ENCODE results near the gene HERC4. TPM values are rescaled to one million over a fixed set of nuclear protein-coding genes. Genes with fewer than 3 reads are reported as not detected.

HERC4 gene
- total RNA-seq, 3 donors from 2014 or later = 43.2 to 81.4 (median 66.2) TPM

DNA sequence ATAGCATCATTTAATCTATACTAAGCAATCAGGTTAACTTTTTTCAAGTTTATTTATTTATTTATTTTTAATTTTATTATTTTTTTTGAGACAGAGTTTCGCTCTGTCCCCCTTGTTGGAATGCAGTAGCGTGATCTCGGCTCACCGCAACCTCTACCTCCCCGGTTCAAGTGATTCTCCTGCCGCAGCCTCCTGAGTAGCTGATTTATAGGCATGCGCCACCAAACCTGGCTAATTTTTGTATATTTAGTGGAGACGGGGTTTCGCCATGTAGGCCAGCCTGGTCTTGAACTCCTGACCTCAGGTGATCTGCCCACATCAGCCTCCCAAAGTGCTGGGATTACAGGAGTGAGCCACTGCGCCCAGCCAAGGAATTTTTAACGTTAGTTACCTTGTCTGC lies 33.6 kb upstream of the HERC4 start:
- intact Hi-C loops (cut with DNase I; ENCODE audit: low total_unique reads) = no loop called here
- DNase-seq (ENCODE audit: low spot score in 2 of 2) = no peak
- H3K4me3 ChIP-seq = no peak overlapping the region
- H3K27me3 ChIP-seq = no peaks in the 10 kb centered on the region
- H3K27ac ChIP-seq = no peak overlapping the region
- no peaks in the 10 kb centered on the region for H3K4me1 ChIP-seq
- H3K36me3 ChIP-seq = no peaks in the 10 kb centered on the region
- TF ChIP-seq, protein P1, sequence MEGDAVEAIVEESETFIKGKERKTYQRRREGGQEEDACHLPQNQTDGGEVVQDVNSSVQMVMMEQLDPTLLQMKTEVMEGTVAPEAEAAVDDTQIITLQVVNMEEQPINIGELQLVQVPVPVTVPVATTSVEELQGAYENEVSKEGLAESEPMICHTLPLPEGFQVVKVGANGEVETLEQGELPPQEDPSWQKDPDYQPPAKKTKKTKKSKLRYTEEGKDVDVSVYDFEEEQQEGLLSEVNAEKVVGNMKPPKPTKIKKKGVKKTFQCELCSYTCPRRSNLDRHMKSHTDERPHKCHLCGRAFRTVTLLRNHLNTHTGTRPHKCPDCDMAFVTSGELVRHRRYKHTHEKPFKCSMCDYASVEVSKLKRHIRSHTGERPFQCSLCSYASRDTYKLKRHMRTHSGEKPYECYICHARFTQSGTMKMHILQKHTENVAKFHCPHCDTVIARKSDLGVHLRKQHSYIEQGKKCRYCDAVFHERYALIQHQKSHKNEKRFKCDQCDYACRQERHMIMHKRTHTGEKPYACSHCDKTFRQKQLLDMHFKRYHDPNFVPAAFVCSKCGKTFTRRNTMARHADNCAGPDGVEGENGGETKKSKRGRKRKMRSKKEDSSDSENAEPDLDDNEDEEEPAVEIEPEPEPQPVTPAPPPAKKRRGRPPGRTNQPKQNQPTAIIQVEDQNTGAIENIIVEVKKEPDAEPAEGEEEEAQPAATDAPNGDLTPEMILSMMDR (IDR thresholded peaks at IDR 0.05) = no peak
- no peaks in the 10 kb centered on the region for H3K9me3 ChIP-seq

DNA sequence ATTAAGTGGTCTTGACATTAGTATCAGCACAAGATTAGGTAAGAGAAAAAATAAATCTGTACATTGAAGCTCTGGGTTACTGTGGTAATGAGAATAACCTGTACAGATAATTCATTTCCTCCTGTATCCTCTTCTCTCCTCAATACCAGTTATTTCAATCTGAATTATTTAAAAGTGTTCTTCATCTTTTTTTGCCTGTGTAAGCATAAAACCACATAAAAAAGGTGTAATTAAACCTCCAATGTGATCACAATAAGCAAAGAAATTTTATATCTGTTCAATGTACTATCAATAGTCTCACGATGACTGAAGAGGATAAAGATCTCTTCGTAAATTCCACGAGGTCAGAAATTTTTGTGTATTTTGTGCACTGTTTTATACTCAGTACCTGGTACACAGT lies 33.0 kb upstream of the HERC4 start:
- Histone ChIP-seq H3K36me3 (no peaks in the 10 kb centered on the region), H3K4me1 (no peaks in the 10 kb centered on the region), H3K9me3 (no peaks in the 10 kb centered on the region), H3K4me3 (no peak overlapping the region), H3K27ac (no peak overlapping the region), H3K27me3 (no peaks in the 10 kb centered on the region)
- DNase-seq (ENCODE audit: low spot score in 2 of 2) = no peak
- intact Hi-C loops (cut with DNase I; ENCODE audit: low total_unique reads) = no loop called here
- TF ChIP-seq POLR2A (IDR thresholded peaks at IDR 0.05) (no peak), POLR2AphosphoS5 (IDR thresholded peaks at IDR 0.05) (no peak)
- TF ChIP-seq, protein P1 (IDR thresholded peaks at IDR 0.05) = no peak

DNA sequence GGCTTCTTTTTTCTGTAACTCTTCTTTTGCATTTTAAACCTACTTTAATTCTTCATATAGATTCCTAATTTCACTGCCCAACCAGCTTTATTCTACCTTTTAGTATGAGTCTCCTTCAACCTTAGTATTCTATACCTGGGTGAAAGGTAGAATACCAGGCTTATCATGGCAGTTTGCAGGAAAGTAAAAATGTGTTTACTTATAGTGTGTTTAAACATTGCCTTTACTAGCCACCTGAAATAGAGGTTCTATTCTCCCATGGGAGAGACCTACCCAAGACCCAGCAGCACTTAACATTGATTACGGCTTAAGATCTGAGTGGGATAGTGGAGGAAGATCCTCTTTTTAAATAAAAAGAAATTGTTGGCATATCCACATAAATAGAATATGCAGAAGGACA lies 32.6 kb upstream of the HERC4 start:
- no peak for DNase-seq (ENCODE audit: low spot score in 2 of 2)
- no peaks in the 10 kb centered on the region for H3K27me3 ChIP-seq
- H3K4me1 ChIP-seq = no peaks in the 10 kb centered on the region
- H3K27ac ChIP-seq = no peak overlapping the region
- intact Hi-C loops (cut with DNase I; ENCODE audit: low total_unique reads) = no loop called here
- TF ChIP-seq POLR2AphosphoS5 (IDR thresholded peaks at IDR 0.05) (no peak), POLR2A (IDR thresholded peaks at IDR 0.05) (no peak)
- TF ChIP-seq, protein P1 (IDR thresholded peaks at IDR 0.05) = no peak
- H3K36me3 ChIP-seq = no peaks in the 10 kb centered on the region
- no peaks in the 10 kb centered on the region for H3K9me3 ChIP-seq
- no peak overlapping the region for H3K4me3 ChIP-seq

DNA sequence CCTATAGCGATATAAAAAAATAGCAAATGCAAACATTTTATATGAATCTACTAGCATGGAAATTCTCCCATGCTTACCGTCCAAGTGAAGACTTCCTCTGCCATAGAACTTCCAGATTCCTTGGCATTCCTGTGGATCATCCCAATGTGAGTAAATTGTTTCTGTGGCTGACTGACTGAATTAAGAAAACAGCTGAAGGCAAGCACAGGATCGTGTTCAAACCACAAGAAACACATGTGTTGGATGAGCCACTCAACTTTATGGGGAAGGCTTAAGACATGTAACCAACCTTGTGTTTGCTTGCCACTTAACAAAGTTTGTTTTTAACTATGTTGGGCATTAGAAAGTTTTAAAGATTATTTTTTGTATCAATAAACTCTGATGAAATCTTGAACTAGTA lies 31.6 kb upstream of the HERC4 start:
- H3K27ac ChIP-seq = no peak overlapping the region
- intact Hi-C loops (cut with DNase I; ENCODE audit: low total_unique reads) = no loop called here
- no peaks in the 10 kb centered on the region for H3K36me3 ChIP-seq
- H3K4me1 ChIP-seq = no peaks in the 10 kb centered on the region
- no peak overlapping the region for H3K4me3 ChIP-seq
- no peaks in the 10 kb centered on the region for H3K27me3 ChIP-seq
- H3K9me3 ChIP-seq = no peaks in the 10 kb centered on the region
- DNase-seq (ENCODE audit: low spot score in 2 of 2) = no peak
- no peak for TF ChIP-seq POLR2A (IDR thresholded peaks at IDR 0.05)
- TF ChIP-seq, protein P1 (IDR thresholded peaks at IDR 0.05) = no peak
- TF ChIP-seq POLR2AphosphoS5 (IDR thresholded peaks at IDR 0.05) = no peak

DNA sequence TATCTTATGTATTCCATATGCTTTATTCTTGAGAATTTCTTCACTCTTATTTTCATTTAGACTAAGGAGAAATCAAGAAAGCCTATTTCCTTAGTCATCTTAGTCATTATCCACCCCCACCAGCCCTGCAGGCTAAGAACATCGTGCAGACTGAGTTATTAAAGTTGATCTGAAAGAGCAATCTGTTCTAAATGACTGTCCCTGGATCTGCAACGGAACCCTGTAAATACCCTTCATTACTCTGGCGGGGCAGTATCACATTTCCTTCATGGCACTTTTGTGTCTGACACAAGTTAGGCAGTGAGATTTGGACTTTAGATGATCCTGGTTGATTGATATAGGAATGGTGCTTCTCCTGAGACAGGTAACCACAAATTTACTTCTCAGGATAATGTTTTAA lies 30.7 kb upstream of the HERC4 start:
- TF ChIP-seq POLR2AphosphoS5 (IDR thresholded peaks at IDR 0.05) (no peak), POLR2A (IDR thresholded peaks at IDR 0.05) (no peak)
- TF ChIP-seq, protein P1 (IDR thresholded peaks at IDR 0.05) = no peak
- H3K27ac ChIP-seq = no peak overlapping the region
- H3K4me1 ChIP-seq = no peaks in the 10 kb centered on the region
- no peaks in the 10 kb centered on the region for H3K9me3 ChIP-seq
- DNase-seq (ENCODE audit: low spot score in 2 of 2) = no peak
- intact Hi-C loops (cut with DNase I; ENCODE audit: low total_unique reads) = no loop called here
- no peaks in the 10 kb centered on the region for H3K36me3 ChIP-seq
- H3K27me3 ChIP-seq = no peaks in the 10 kb centered on the region
- no peak overlapping the region for H3K4me3 ChIP-seq

All from breast epithelium (tissue), 4 donors.